Measurements from ENCODE around the gene STRADA. TPM values are rescaled to one million over a fixed set of nuclear protein-coding genes. Genes with fewer than 3 reads are reported as not detected.
A peak's percentile ranks its signal among the peaks of the same experiment; 100 is the strongest.

Gene STRADA
- total RNA-seq, 2 donors from 2014 or later, result 49.0 to 56.8 TPM

DNA sequence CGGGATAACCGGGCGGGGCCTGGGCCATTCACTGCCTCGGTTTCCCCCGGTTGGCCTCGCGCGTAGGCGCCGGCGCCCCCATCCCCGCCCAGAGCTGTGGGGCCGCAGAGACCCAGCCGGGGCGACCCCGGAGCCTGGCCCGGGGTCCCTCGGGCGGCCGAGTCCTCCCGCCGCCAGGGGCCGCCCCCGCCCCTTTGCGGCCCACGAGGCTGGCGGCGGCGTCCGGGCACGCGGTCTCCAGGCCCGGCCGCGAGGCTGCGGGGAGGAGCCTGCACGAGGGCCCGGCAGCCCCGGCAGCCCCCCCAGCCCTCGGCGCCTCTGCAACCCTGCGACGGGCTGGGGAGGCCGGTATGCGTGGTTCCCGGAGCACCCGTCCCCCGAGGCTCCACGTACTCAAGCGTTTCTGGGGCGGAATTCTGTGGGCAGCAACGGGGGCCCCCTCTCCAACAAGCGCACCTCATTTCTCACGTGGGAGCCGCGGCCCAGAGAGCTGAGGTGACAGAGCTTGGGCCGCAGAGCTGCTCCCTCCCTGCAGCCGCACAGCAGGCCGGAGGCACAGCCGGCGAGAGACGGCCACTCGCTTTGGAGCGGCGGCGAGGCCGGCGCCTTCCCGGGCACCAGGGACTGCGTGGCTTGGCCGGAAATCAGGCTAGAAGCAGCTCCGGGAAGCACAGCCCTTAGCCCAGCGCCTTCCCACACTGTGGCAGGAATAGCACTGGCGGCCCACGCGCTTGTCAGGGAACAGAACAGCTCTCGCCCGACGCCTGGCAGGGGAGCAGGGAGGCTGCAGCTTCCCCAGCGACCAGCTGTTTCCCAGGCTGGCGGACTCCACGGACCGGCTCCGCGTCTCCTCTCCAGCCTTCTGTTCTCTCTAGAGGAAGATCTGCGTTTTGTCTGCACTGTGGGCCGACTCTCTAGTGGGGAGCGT is 40.8 kb downstream of the STRADA start:
- Mint-ChIP-seq H3K9me3 (no peaks in the 10 kb centered on the region), H3K36me3 (ENCODE audit: low read depth) (peaks cover 64% of the 10 kb centered on the region), H3K4me3 (peak overlapping the region; percentile 95), H3K27me3 (no peaks in the 10 kb centered on the region), H3K27ac (peak overlapping the region; percentile 94), H3K4me1 (peaks cover 44% of the 10 kb centered on the region)
- peak; percentile 6 for ATAC-seq (replicated peaks)

GRCh38 chr17:63699638-63700527 is 41.7 kb downstream of the STRADA start, which contains the start of gene LIMD2:
Gene LIMD2 (minus strand): TSS chr17:63700125. CDS start chr17:63699298, 827 bp downstream.
- Mint-ChIP-seq H3K4me1 (peaks cover 41% of the 10 kb centered on the region), H3K9me3 (no peaks in the 10 kb centered on the region), H3K36me3 (ENCODE audit: low read depth) (peaks cover 72% of the 10 kb centered on the region), H3K27me3 (no peaks in the 10 kb centered on the region), H3K27ac (peak within 1 kb of the TSS; percentile 94), H3K4me3 (peak within 1 kb of the TSS; percentile 95)
- peak; percentile 8 for ATAC-seq (replicated peaks)

- Mint-ChIP-seq H3K27ac (peak overlapping the region; percentile 91), H3K4me3 (peak overlapping the region; percentile 87), H3K4me1 (peaks cover 41% of the 10 kb centered on the region), H3K9me3 (no peaks in the 10 kb centered on the region), H3K27me3 (no peaks in the 10 kb centered on the region), H3K36me3 (ENCODE audit: low read depth) (peaks cover 73% of the 10 kb centered on the region)
- ATAC-seq (replicated peaks), result peak; percentile 4
These were observed 42.5 kb downstream of the STRADA start for GRCh38 chr17:63698886-63699637.

DNA sequence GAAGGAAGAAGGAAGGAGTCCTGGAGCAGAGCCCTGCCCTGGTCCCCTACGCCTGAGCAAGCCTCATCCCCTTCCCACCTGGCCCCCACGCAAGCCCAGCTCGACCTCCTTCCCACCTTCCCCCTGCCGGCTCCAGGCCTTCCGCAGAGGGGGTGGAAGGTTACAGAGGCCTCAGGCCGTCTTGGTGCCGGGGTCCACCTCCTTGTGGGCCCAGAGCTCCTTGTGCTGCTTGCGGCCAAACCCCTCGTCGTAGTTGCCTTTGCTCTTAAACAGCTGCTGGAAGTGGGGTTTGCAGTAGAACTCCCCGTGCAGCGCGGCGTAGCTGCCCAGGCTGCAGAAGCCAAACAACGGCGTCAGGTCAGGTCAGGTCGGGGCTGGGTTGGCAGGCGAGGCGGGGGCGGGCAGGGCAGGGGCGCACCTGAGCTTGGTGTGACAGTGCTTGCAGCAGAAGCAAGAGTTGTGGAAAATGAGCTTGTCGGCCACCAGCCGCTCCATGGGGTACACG is 43.2 kb downstream of the STRADA start:
- ATAC-seq (replicated peaks), result no peak
- peak overlapping the region; percentile 87 for H3K4me3 Mint-ChIP-seq

GRCh38 chr17:63697341-63698286 is 44.0 kb downstream of the STRADA start:
- H3K36me3 Mint-ChIP-seq (ENCODE audit: low read depth), result peaks cover 59% of the 10 kb centered on the region
- H3K4me3 Mint-ChIP-seq, result peak overlapping the region; percentile 87
- peak; percentile 41 for ATAC-seq (replicated peaks)
- H3K4me1 Mint-ChIP-seq, result peaks cover 30% of the 10 kb centered on the region
- H3K27me3 Mint-ChIP-seq, result no peaks in the 10 kb centered on the region
- H3K27ac Mint-ChIP-seq, result peak overlapping the region; percentile 91
- no peaks in the 10 kb centered on the region for H3K9me3 Mint-ChIP-seq

More for the DNA sequence above, 43.2 kb downstream of the STRADA start:
- Mint-ChIP-seq H3K27me3 (no peaks in the 10 kb centered on the region), H3K4me1 (peaks cover 35% of the 10 kb centered on the region), H3K27ac (peak overlapping the region; percentile 91), H3K9me3 (no peaks in the 10 kb centered on the region), H3K36me3 (ENCODE audit: low read depth) (peaks cover 67% of the 10 kb centered on the region)

- Mint-ChIP-seq H3K4me3 (peak overlapping the region; percentile 87), H3K27ac (peak overlapping the region; percentile 91), H3K9me3 (no peaks in the 10 kb centered on the region), H3K36me3 (ENCODE audit: low read depth) (peaks cover 52% of the 10 kb centered on the region), H3K4me1 (peaks cover 28% of the 10 kb centered on the region), H3K27me3 (no peaks in the 10 kb centered on the region)
- no peak for ATAC-seq (replicated peaks)
These were observed 45.1 kb downstream of the STRADA start for GRCh38 chr17:63696381-63696961.

- no peak for ATAC-seq (replicated peaks)
- no peaks in the 10 kb centered on the region for H3K9me3 Mint-ChIP-seq
- peaks cover 28% of the 10 kb centered on the region for H3K4me1 Mint-ChIP-seq
- peak overlapping the region; percentile 87 for H3K4me3 Mint-ChIP-seq
- peaks cover 51% of the 10 kb centered on the region for H3K36me3 Mint-ChIP-seq (ENCODE audit: low read depth)
- H3K27ac Mint-ChIP-seq, result peak overlapping the region; percentile 91
- no peaks in the 10 kb centered on the region for H3K27me3 Mint-ChIP-seq
These were observed 45.7 kb downstream of the STRADA start for GRCh38 chr17:63695889-63696288.

DNA sequence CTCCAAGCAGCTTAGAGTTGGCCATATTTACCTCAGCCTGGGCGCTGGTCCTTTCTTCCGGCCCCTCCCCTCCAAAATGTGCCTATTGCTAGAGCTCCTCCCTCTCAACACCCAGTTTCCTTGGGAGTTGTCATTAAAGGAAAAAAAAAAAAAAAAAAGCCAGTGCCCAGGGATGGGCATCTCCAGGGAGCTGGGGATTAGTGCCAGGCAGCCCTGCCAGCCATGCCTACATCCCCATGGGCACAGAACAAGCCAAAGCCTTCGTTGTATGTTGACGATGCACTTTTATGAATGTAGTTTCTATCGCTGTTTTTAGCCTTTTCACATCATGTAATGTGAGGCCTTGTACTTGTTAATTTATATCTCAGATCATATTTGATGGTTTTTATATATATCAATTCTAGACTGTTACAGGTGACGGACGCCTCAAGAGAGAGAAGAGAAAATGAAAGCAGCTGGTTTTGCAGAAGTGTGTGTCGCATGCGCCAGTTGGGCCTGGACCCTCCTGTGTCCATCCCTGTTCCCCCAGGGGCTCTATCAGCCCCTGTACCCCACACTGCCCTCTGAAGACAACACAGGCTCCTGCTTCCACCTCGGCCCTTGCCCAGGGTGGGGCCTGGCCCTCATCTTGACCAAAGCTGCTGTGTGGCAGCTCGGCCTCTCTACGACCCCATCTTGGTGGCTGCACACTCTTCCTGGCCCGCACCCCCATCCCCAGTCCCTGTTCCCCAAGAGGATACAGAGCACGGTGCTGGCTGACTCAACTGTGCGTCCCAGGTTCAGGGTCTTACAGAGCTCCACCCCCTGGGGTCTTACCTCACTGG is 46.4 kb downstream of the STRADA start:
- Mint-ChIP-seq H3K4me1 (peaks cover 28% of the 10 kb centered on the region), H3K9me3 (no peaks in the 10 kb centered on the region), H3K27ac (peak overlapping the region; percentile 91), H3K27me3 (no peaks in the 10 kb centered on the region), H3K36me3 (ENCODE audit: low read depth) (peaks cover 57% of the 10 kb centered on the region), H3K4me3 (peak overlapping the region; percentile 87)
- no peak for ATAC-seq (replicated peaks)

GRCh38 chr17:63694229-63694949 is 47.2 kb downstream of the STRADA start:
- no peaks in the 10 kb centered on the region for H3K27me3 Mint-ChIP-seq
- H3K9me3 Mint-ChIP-seq, result no peaks in the 10 kb centered on the region
- H3K4me3 Mint-ChIP-seq, result peak overlapping the region; percentile 87
- H3K4me1 Mint-ChIP-seq, result peaks cover 28% of the 10 kb centered on the region
- peak overlapping the region; percentile 91 for H3K27ac Mint-ChIP-seq
- H3K36me3 Mint-ChIP-seq (ENCODE audit: low read depth), result peaks cover 64% of the 10 kb centered on the region
- ATAC-seq (replicated peaks), result no peak

GRCh38 chr17:63693411-63694113 is 48.0 kb downstream of the STRADA start:
- Mint-ChIP-seq H3K27me3 (no peaks in the 10 kb centered on the region), H3K36me3 (ENCODE audit: low read depth) (peaks cover 70% of the 10 kb centered on the region), H3K9me3 (no peaks in the 10 kb centered on the region), H3K27ac (peak overlapping the region; percentile 91), H3K4me1 (peaks cover 28% of the 10 kb centered on the region), H3K4me3 (no peak overlapping the region)
- no peak for ATAC-seq (replicated peaks)

GRCh38 chr17:63692195-63692816 is 49.3 kb downstream of the STRADA start:
- H3K4me1 Mint-ChIP-seq, result peaks cover 19% of the 10 kb centered on the region
- no peaks in the 10 kb centered on the region for H3K27me3 Mint-ChIP-seq
- peak overlapping the region; percentile 49 for H3K27ac Mint-ChIP-seq
- no peaks in the 10 kb centered on the region for H3K9me3 Mint-ChIP-seq
- no peak for ATAC-seq (replicated peaks)
- H3K4me3 Mint-ChIP-seq, result no peak overlapping the region
- H3K36me3 Mint-ChIP-seq (ENCODE audit: low read depth), result peaks cover 66% of the 10 kb centered on the region

Measured in activated T-helper 17 cell treated with anti-CD3 and anti-CD28 coated beads, Interleukin-2, amount 50 U/mL, for 72 hours (primary cell).